Activated T-helper 1 cell treated with anti-CD3 and anti-CD28 coated beads, Interleukin-2, amount 50 U/mL, for 16 hours (primary cell): ENCODE measurements around the gene DMBX1.

ENCODE experiments used
- DNase-seq, 2 donors: peaks; one replicate each; pipeline ENCODE4 v3.0.0-alpha.2; 2020; ENCODE audit warnings: low read depth in 1 of 2, low spot score in 1 of 2

Gene DMBX1

GRCh38 chr1:46480959-46481646 lies 8.5 kb upstream of the DMBX1 start:
- no peak for DNase-seq

GRCh38 chr1:46481961-46482360 lies 7.7 kb upstream of the DMBX1 start:
- no peak for DNase-seq

- no peak for DNase-seq
Observed at GRCh38 chr1:46483589-46483988, 6.0 kb upstream of the DMBX1 start.

GRCh38 chr1:46484783-46485490 lies 4.7 kb upstream of the DMBX1 start:
- no peak for DNase-seq

- DNase-seq = no peak
Observed at GRCh38 chr1:46485564-46486431, 3.8 kb upstream of the DMBX1 start.

- DNase-seq = no peak
Observed at GRCh38 chr1:46486432-46487015, 3.1 kb upstream of the DMBX1 start.

- DNase-seq = no peak
Observed at GRCh38 chr1:46487818-46488218, 1.8 kb upstream of the DMBX1 start.

GRCh38 chr1:46488343-46489168 lies 1.1 kb upstream of the DMBX1 start:
- DNase-seq = no peak

GRCh38 chr1:46489169-46489637 lies 433 bp upstream of the DMBX1 start:
- peak in 1 of 2 donors; percentile 9 for DNase-seq

- DNase-seq = no peak
Observed at GRCh38 chr1:46490406-46490655, 695 bp downstream of the DMBX1 start.

GRCh38 chr1:46490656-46491442 lies 1.2 kb downstream of the DMBX1 start:
- no peak for DNase-seq

GRCh38 chr1:46491443-46492268 lies 2.0 kb downstream of the DMBX1 start:
- no peak for DNase-seq

GRCh38 chr1:46492269-46492853 lies 2.7 kb downstream of the DMBX1 start:
- DNase-seq = no peak

GRCh38 chr1:46492871-46493270 lies 3.2 kb downstream of the DMBX1 start:
- no peak for DNase-seq

- DNase-seq = no peak
Observed at GRCh38 chr1:46493316-46494032, 3.8 kb downstream of the DMBX1 start.

GRCh38 chr1:46494910-46495309 lies 5.3 kb downstream of the DMBX1 start:
- no peak for DNase-seq

- no peak for DNase-seq
Observed at GRCh38 chr1:46495778-46496177, 6.1 kb downstream of the DMBX1 start.

- no peak for DNase-seq
Observed at GRCh38 chr1:46496505-46496904, 6.9 kb downstream of the DMBX1 start.
